GM12878 (cell line): ENCODE results near the gene PPME1. TPM values are rescaled to one million over a fixed set of nuclear protein-coding genes. Genes with fewer than 3 reads are reported as not detected.

Experiments
- ATAC-seq: fragments of 200-7000 bp; cut with Tn5 transposase; 3 replicates; pipeline ENCODE4 v1.9.1; 2020; ENCODE audit warnings: mild to moderate bottlenecking, moderate library complexity
- BruUV-seq: library from RNA; stranded (reverse); fragments of 400-500 nt; replicated peaks from 2 replicates; lab custom pipeline; 2021; lab: Mats Ljungman, UMichigan
- CTCF ChIA-PET: fragments of 300-600 bp; sonication (Branson Sonifier 250); formaldehyde crosslinking; extraction: SDS; loops from one replicate; lab custom pipeline; 2021; ENCODE audit warnings: inconsistent platforms; lab: Yijun Ruan, JAX
- POLR2A ChIA-PET: fragments of 350-600 bp; formaldehyde crosslinking; extraction: SDS; loops from one replicate; lab custom pipeline; 2021; ENCODE audit warnings: inconsistent platforms; lab: Charles Lee
- RAD21 ChIA-PET: fragments of 300-600 bp; sonication (Branson Sonifier 250); formaldehyde crosslinking; loops from one replicate; lab custom pipeline; 2023; ENCODE audit warnings: antibody characterized with exemption; ENCODE audit not compliant: unreplicated experiment; lab: Charles Lee
- SMC1A ChIA-PET: fragments of 300-600 bp; sonication (Branson Sonifier 250); formaldehyde crosslinking; loops from one replicate; lab custom pipeline; 2023; ENCODE audit not compliant: unreplicated experiment, uncharacterized antibody; lab: Charles Lee
- DNase-seq: peaks from one replicate; pipeline ENCODE4 v3.0.0-alpha.2; 2011; ENCODE audit warnings: low read depth, low spot score
- FAIRE-seq: peaks from 3 replicates; lab custom pipeline; 2011; peaks lifted over from hg19 to GRCh38; lab: Jason Lieb, UNC
- H2AFZ ChIP-seq: 2 replicates; pipeline ENCODE4 v1.6.0; 2011; ENCODE audit warnings: low read depth, low read length, control low read depth; ENCODE audit not compliant: control insufficient read depth
- H3K27ac ChIP-seq: 2 replicates; pipeline ENCODE4 v1.5.1; 2011; ENCODE audit warnings: control low read depth; ENCODE audit not compliant: control insufficient read depth, insufficient read depth
- H3K27me3 ChIP-seq, 2 experiments: replicated peaks in 1 of 2; 2 replicates each; pipeline versions ENCODE4 v1.6.0 to v1.6.1; 2011; ENCODE audit warnings: low read length in 1 of 2; ENCODE audit not compliant: control insufficient read depth in 2 of 2, insufficient read depth in 2 of 2
- H3K36me3 ChIP-seq, 2 experiments: 2 replicates each; pipeline ENCODE4 v1.5.1; 2011; ENCODE audit warnings: low read length in 1 of 2; ENCODE audit not compliant: control insufficient read depth in 2 of 2, insufficient read depth in 2 of 2
- H3K4me1 ChIP-seq: 2 replicates; pipeline ENCODE4 v1.6.1; 2011; ENCODE audit warnings: mild to moderate bottlenecking, low read length, moderate library complexity, mixed read lengths; ENCODE audit not compliant: control insufficient read depth, insufficient read depth
- H3K4me2 ChIP-seq: 2 replicates; pipeline ENCODE4 v1.6.0; 2011; ENCODE audit warnings: control low read depth; ENCODE audit not compliant: control insufficient read depth, insufficient read depth
- H3K4me3 ChIP-seq: fragments of 200-600 bp; sonication (generic); 2 replicates; pipeline ENCODE4 v1.5.1; 2016
- H3K79me2 ChIP-seq: 2 replicates; pipeline ENCODE4 v1.6.0; 2011; ENCODE audit warnings: low read length; ENCODE audit not compliant: control insufficient read depth, insufficient read depth
- H3K9ac ChIP-seq: 2 replicates; pipeline ENCODE4 v1.8.0; 2011; ENCODE audit warnings: low read length, control low read depth, mixed read lengths; ENCODE audit not compliant: control insufficient read depth, insufficient read depth
- H3K9me3 ChIP-seq: replicated peaks from 3 replicates; pipeline ENCODE4 v1.5.1; 2011; ENCODE audit warnings: mild to moderate bottlenecking, low read length; ENCODE audit not compliant: control insufficient read depth, insufficient read depth
- H4K20me1 ChIP-seq: 2 replicates; pipeline ENCODE4 v1.6.0; 2011; ENCODE audit not compliant: control insufficient read depth, insufficient read depth
- CBFB ChIP-seq: IDR thresholded peaks from 2 replicates; pipeline ENCODE4 v1.6.1; 2016; ENCODE audit warnings: antibody characterized with exemption, low read depth
- CTCF ChIP-seq, 3 experiments: IDR thresholded peaks in 2 of 3; conservative IDR thresholded peaks in 1 of 3; 2 replicates each; pipeline ENCODE4 v1.5.1; 2011; ENCODE audit warnings: low read depth in 3 of 3, low read length in 3 of 3, mild to moderate bottlenecking in 3 of 3, control low read depth in 2 of 3, moderate library complexity in 2 of 3, inconsistent platforms in 1 of 3, mixed read lengths in 1 of 3; ENCODE audit not compliant: control insufficient read depth in 2 of 3, insufficient read depth in 1 of 3; ENCODE audit errors: extremely low read depth in 1 of 3
- FOS ChIP-seq: IDR thresholded peaks from 3 replicates; pipeline ENCODE4 v1.6.1; 2011; ENCODE audit warnings: borderline replicate concordance; ENCODE audit not compliant: insufficient read length; ENCODE audit errors: extremely low read depth
- GABPA ChIP-seq: IDR thresholded peaks from 2 replicates; pipeline ENCODE4 v1.6.1; 2014; ENCODE audit warnings: antibody characterized with exemption, low read depth, mild to moderate bottlenecking, inconsistent platforms
- IRF3 ChIP-seq: fragments of 450-650 bp; IDR thresholded peaks from 2 replicates; pipeline ENCODE4 v1.6.1; 2014; ENCODE audit warnings: mild to moderate bottlenecking
- PBX3 ChIP-seq: IDR thresholded peaks from 2 replicates; pipeline ENCODE4 v1.6.1; 2011; ENCODE audit warnings: mild to moderate bottlenecking, low read depth, low read length, moderate library complexity; ENCODE audit not compliant: insufficient replicate concordance
- RAD51 ChIP-seq: fragments of 450-650 bp; IDR thresholded peaks from 2 replicates; pipeline ENCODE4 v1.6.1; 2016; ENCODE audit warnings: moderate library complexity, mild to moderate bottlenecking, inconsistent platforms
- RCOR1 ChIP-seq: conservative IDR thresholded peaks from 2 replicates; pipeline ENCODE4 v1.6.1; 2012; ENCODE audit warnings: low read depth, low read length, improper control_type of control experiment
- RELA ChIP-seq: fragments of 450-650 bp; IDR thresholded peaks from 2 replicates; pipeline ENCODE4 v1.8.0; 2014; ENCODE audit warnings: borderline replicate concordance; ENCODE audit not compliant: partially characterized antibody
- RFX5 ChIP-seq: IDR thresholded peaks from 2 replicates; pipeline ENCODE4 v1.6.1; 2011; ENCODE audit warnings: low read depth, low read length, improper control_type of control experiment
- SIN3A ChIP-seq: IDR thresholded peaks from 2 replicates; pipeline ENCODE4 v1.6.1; 2012; ENCODE audit warnings: low read depth, low read length, improper control_type of control experiment
- TBL1XR1 ChIP-seq: IDR thresholded peaks from 2 replicates; pipeline ENCODE4 v1.6.1; 2012; ENCODE audit warnings: low read depth, low read length, improper control_type of control experiment
- ZNF622 ChIP-seq: fragments of 450-650 bp; IDR thresholded peaks from 2 replicates; pipeline ENCODE4 v1.6.1; 2017; ENCODE audit warnings: mild to moderate bottlenecking, inconsistent platforms
- ZNF687 ChIP-seq: fragments of 450-650 bp; IDR thresholded peaks from 2 replicates; pipeline ENCODE4 v1.6.1; 2017; ENCODE audit warnings: mild to moderate bottlenecking, moderate library complexity
- WGBS: methylation state at CpG from one replicate; pipeline ENCODE4 v1.1.6; 2016; ENCODE audit warnings: low lambda C conversion rate; ENCODE audit not compliant: insufficient replicate concordance, insufficient coverage; ENCODE audit errors: missing lambda C conversion rate; 5-methylcytosine and 5-hydroxymethylcytosine counted together
- in situ Hi-C: fragments of 300-500 bp; cut with MboI; formaldehyde crosslinking; loops from 9 replicates; pipeline ENCODE4 v1.14.3; 2018; ENCODE audit warnings: mixed read lengths
- intact Hi-C: fragments of 100-400 bp; cut with micrococcal nuclease; formaldehyde crosslinking; loops from one replicate; pipeline ENCODE4 v1.14.2; 2022; ENCODE audit not compliant: unreplicated experiment
- polyA plus RNA-seq, 11 experiments: library from polyadenylated mRNA; depleted of rRNA in 4 of 11; unstranded in 6 of 11; stranded (reverse) in 5 of 11; fragments of >200 nt; fragmentation: Nextera tagmentation in 4 of 11; fragmentation: Illumina TruSeq in 1 of 11; extraction: Ambion mirVana in 4 of 11; extraction: Trizol in 1 of 11; gene quantifications; 1 replicate in 1 of 11; 2 replicates in 10 of 11; pipeline versions ENCODE4 v1.2.1 to v1.2.3, GENCODE V29; 2011 to 2016; ENCODE audit warnings: inconsistent platforms in 2 of 11, missing spikeins in 2 of 11, low read depth in 1 of 11
- total RNA-seq, 4 experiments: library from RNA; depleted of rRNA in 3 of 4; stranded (reverse); fragments of >200 nt in 3 of 4; fragmentation: Illumina TruSeq in 1 of 4; extraction: Trizol in 1 of 4; gene quantifications; 2 replicates each; pipeline versions ENCODE4 v1.2.1 to v1.2.3, GENCODE V29; 2013 to 2021

Gene PPME1
- total and polyA plus RNA-seq, 10 of the 15 experiments (the other 5 are each of a cell fraction or from before 2014, with no cell fraction given) = 3.1 to 51.4 (median 20.8) TPM

- CTCF ChIA-PET = no interaction called here
- no peaks in the 10 kb centered on the region for H4K20me1 ChIP-seq
- POLR2A ChIA-PET = no interaction called here
- H3K79me2 ChIP-seq = no peaks in the 10 kb centered on the region
- 92% methylated on average over 2 of the region's 2 CpGs for WGBS
- SMC1A ChIA-PET = no interaction called here
- H3K27ac ChIP-seq = no peak overlapping the region
- no peaks in the 10 kb centered on the region for H3K9me3 ChIP-seq
- H2AFZ ChIP-seq = no peak overlapping the region
- H3K36me3 ChIP-seq = peaks cover 0 to 10% of the 10 kb centered on the region in 2 experiments; a peak in 2 of 4 replicates
- no peaks in the 10 kb centered on the region for H3K4me1 ChIP-seq
- intact Hi-C loops = no loop called here
- RAD21 ChIA-PET = no interaction called here
- BruUV-seq = no TSS peak
- no peak overlapping the region for H3K9ac ChIP-seq
- no peak overlapping the region for H3K4me3 ChIP-seq
- H3K4me2 ChIP-seq = no peak overlapping the region
- ATAC-seq = no peak
- FAIRE-seq = no peak
- H3K27me3 ChIP-seq = no peaks in the 10 kb centered on the region
- DNase-seq = no peak
- in situ Hi-C loops = no loop called here
- no peak for TF ChIP-seq RAD51
- no peak for TF ChIP-seq RCOR1
- no peak for TF ChIP-seq GABPA
- no peak for TF ChIP-seq PBX3
- no peak for TF ChIP-seq CBFB
- TF ChIP-seq IRF3 = no peak
- TF ChIP-seq TBL1XR1 = no peak
- no peak for TF ChIP-seq ZNF687
- no peak for TF ChIP-seq CTCF (IDR thresholded peaks at IDR 0.05 in 2 of 3, conservative IDR thresholded peaks at IDR 0.05 in 1 of 3; ENCODE audit: control insufficient read depth in 2 of 3, extremely low read depth in 1 of 3, insufficient read depth in 1 of 3, low read depth in 3 of 3, low read length in 3 of 3)
- no peak for TF ChIP-seq ZNF622
- TF ChIP-seq RELA = no peak
- no peak for TF ChIP-seq RFX5
- TF ChIP-seq SIN3A = no peak
- TF ChIP-seq FOS = no peak
Observed at GRCh38 chr11:74138021-74138420, 33.1 kb upstream of the PPME1 start.
